LNCaP clone FGC (cell line): Measurements from ENCODE around the gene TMEM132D.

Experiments
- DNase-seq: peaks from one replicate; pipeline ENCODE4 v3.0.0-alpha.2; 2011; ENCODE audit warnings: low read depth
- H3K4me3 ChIP-seq: 2 replicates; pipeline ENCODE4 v1.5.1; 2011; ENCODE audit warnings: mild to moderate bottlenecking, low read depth, low read length, control low read depth
- TF ChIP-seq, protein P1 (sequence below): IDR thresholded peaks from 2 replicates; pipeline ENCODE4 v1.5.1; 2012; ENCODE audit warnings: mild to moderate bottlenecking; ENCODE audit not compliant: control insufficient read depth, insufficient read depth; ENCODE audit errors: extremely low read depth

The TMEM132D gene

DNA sequence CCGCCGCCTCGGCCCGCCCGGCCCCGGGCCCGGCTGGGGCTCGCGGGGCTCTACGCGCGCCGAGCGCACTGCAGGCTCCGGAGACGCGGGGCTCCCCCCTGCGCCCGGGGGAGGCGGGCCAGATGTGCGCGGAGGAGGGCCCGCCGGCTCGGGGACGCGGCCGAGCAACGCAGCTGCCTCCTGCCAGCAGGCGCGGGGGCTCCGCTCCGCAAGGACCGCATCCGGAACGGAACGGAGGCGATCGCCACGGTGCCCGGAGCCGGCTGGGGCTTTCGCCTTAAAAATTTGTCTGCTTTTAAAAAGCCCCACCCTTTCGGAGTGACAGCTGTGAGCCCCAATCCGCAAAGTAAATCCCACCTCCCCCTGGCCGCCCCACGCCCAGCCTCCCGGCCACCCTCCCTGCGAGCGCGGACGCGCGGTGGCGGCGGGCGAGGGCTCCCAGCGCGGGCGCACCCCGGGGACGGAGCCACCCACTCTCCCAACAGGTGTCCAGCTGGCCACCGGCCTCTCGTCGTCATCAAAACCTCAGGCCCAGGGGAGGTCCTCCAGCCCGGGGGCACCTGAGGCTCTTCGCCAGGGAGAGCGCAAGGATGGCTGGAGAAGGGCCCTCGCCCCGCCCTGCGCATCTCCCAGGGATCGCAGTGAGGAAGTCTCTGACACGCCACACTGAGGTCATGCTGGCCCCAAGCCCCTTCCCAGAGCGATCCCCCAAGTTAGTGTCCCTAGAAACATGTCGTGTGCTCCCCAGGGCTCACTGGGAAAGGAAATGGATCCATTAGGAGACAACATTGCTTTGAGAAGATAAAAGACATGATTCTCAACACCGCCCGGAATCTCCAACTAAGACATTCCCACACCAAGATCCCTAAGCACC lies at the start of gene TMEM132D:
TMEM132D (minus strand) TSS at position 70 of the 874 bp plus-strand sequence.
- no peak for DNase-seq
- H3K4me3 ChIP-seq, result no peak within 1 kb of the TSS
- TF ChIP-seq, protein P1, sequence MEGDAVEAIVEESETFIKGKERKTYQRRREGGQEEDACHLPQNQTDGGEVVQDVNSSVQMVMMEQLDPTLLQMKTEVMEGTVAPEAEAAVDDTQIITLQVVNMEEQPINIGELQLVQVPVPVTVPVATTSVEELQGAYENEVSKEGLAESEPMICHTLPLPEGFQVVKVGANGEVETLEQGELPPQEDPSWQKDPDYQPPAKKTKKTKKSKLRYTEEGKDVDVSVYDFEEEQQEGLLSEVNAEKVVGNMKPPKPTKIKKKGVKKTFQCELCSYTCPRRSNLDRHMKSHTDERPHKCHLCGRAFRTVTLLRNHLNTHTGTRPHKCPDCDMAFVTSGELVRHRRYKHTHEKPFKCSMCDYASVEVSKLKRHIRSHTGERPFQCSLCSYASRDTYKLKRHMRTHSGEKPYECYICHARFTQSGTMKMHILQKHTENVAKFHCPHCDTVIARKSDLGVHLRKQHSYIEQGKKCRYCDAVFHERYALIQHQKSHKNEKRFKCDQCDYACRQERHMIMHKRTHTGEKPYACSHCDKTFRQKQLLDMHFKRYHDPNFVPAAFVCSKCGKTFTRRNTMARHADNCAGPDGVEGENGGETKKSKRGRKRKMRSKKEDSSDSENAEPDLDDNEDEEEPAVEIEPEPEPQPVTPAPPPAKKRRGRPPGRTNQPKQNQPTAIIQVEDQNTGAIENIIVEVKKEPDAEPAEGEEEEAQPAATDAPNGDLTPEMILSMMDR, result no peak

DNA sequence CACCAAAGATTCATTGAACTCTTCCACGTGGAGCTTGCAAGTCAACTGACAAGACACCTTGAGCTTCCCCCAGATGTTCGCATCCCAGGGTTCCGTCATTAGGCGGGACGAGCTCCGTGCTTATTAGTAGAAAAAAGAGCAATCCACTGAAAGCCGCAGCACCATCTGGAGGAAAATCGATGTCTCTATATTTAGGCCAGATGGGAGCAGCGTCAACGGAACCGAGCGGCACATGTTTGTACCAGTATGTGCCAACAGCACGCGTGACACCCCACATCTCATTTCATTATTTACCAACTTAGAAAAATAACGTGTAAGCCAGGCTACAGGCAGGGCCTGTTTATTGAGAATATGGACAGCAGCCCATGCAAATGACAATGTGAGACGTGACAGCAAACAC lies 45.8 kb upstream of the TMEM132D start:
- H3K4me3 ChIP-seq, result no peak overlapping the region
- DNase-seq, result no peak
- TF ChIP-seq, protein P1, result no peak

DNA sequence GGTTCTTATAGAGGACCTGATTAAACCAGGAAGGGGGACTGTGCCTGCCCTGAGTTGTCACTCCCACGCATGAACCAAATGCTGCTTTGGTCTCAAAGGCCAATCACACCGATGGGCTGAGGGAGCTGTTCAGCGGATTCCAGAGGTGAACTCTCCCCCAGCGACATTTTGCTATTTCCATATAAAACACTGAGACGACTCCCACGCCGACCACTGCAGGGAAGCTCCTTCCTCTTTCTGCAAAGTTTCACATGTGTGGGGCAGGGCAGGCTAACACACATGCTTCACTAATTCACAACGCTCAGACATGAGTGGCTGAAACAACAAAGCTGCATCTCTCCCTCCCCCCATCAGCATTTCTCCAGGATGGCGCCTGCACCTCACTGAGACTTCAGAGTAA lies 37.8 kb upstream of the TMEM132D start:
- no peak overlapping the region for H3K4me3 ChIP-seq
- TF ChIP-seq, protein P1, result no peak
- DNase-seq, result no peak

DNA sequence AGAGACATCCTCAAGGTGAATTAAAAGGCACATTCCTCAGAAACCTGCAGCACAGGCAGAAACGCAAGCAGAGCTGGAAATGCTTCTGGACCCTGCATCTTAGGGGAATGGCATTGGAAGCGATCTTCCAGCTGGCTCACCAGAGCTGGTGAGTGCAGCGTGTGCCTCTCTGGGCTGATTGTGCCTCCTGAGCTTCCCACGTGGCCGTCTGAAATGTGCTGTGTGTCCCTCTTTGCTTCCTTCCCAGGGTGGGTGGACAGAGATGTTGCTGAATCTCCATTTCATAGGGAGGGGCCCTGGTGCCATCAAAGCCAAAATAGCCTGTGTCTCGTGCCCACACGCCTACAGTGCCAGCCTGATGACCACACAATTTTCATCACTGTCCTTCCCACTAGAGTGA lies 34.3 kb upstream of the TMEM132D start:
- DNase-seq, result no peak
- TF ChIP-seq, protein P1, result no peak
- no peak overlapping the region for H3K4me3 ChIP-seq

DNA sequence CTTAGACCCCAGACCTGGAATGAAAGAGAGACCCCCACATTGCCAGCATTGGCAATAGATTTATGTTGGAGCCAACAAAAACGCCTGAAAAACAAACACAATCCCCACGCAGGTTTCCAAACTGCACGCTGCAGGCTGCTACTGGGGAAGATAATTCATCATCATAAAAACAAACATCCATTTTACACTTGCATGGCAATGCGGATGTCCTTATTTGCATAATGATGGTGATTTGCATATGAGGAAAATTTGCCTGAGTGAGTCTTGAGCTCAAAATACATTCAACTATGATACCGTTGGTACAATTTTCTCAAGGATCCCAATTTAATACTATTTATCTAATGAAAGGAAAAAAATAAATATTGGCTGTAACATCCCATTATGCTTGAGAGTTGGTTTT lies 33.6 kb upstream of the TMEM132D start:
- no peak overlapping the region for H3K4me3 ChIP-seq
- TF ChIP-seq, protein P1, result no peak
- no peak for DNase-seq

DNA sequence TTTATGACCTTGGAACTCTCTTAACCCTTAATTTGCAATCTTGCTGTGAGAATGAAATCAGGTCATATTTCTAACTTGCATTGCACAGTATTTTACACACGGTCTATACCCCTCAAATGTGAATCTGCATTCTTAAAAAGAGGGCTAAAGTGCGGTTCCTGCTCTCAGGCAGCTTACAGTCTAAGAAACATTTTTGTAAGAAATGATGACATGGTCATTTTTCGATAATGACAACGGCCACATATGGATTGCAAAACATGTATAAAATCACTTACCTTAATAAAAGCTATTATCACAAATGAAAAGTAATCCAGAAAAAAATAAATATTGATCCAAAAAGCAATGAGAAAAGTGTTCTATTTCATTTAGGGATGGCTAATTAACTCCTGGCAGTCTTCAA lies 24.8 kb upstream of the TMEM132D start:
- TF ChIP-seq, protein P1, result no peak
- DNase-seq, result no peak

More for the DNA sequence above, 24.8 kb upstream of the TMEM132D start:
- no peak overlapping the region for H3K4me3 ChIP-seq
